Subcutaneous adipose tissue (tissue), 4 donors: ENCODE data around the gene SNED1. TPM values are rescaled to one million over a fixed set of nuclear protein-coding genes. Genes with fewer than 3 reads are reported as not detected.

Source experiments
- total RNA-seq, 4 donors: library from RNA; depleted of rRNA; stranded (reverse); fragments of >200 nt; gene quantifications; one replicate each; pipeline ENCODE4 v1.1.0, GENCODE V29; 2016
- TF ChIP-seq, protein P1 (sequence below): fragments of 450-650 bp; IDR thresholded peaks from one replicate; pipeline ENCODE4 v1.5.1; 2016; ENCODE audit warnings: low read depth, mild to moderate bottlenecking, control low read depth, antibody characterized with exemption, moderate library complexity

SNED1 gene
- total RNA-seq, 4 donors from 2014 or later = 34.9 to 83.3 (median 39.7) TPM

DNA sequence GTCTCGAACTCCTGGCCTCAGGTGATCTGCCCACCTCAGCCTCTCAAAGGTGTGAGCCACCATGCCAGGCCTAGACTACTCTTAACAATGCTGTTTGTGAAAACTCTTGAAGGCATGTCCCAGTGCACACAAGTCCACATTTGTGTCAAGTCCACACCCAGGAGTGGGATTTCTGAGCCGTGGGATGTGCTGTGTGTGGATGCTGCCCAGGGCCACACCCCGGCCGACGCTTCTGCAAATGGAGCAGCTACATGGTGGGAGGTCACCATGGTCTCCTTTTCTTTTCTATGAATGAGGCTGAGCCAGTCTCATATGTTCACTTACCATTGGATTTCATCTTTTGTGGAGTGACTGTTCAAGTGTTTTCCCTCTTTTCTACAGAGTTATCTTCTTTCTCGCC lies 15.8 kb downstream of the SNED1 start:
- TF ChIP-seq, protein P1, sequence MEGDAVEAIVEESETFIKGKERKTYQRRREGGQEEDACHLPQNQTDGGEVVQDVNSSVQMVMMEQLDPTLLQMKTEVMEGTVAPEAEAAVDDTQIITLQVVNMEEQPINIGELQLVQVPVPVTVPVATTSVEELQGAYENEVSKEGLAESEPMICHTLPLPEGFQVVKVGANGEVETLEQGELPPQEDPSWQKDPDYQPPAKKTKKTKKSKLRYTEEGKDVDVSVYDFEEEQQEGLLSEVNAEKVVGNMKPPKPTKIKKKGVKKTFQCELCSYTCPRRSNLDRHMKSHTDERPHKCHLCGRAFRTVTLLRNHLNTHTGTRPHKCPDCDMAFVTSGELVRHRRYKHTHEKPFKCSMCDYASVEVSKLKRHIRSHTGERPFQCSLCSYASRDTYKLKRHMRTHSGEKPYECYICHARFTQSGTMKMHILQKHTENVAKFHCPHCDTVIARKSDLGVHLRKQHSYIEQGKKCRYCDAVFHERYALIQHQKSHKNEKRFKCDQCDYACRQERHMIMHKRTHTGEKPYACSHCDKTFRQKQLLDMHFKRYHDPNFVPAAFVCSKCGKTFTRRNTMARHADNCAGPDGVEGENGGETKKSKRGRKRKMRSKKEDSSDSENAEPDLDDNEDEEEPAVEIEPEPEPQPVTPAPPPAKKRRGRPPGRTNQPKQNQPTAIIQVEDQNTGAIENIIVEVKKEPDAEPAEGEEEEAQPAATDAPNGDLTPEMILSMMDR = no peak

DNA sequence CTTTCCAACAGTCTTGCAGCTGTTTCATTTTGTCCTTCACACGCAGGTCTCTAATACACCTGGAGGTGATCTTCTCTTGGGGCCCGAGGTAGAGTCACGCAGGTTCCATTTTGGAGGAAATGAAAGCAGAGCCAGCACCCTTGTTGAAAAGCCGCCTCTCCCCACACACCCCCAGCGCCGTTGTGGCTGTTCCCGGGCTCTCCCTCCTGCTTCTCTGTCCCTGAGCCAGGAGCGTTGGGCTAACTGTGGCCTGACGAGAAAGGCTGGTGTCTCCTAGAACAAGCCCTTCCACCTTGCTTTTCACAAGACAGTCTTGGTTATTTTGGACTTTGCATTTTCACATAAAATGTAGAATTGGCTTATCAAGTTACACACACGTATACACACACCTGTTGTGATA lies 16.3 kb downstream of the SNED1 start:
- TF ChIP-seq, protein P1 = no peak

DNA sequence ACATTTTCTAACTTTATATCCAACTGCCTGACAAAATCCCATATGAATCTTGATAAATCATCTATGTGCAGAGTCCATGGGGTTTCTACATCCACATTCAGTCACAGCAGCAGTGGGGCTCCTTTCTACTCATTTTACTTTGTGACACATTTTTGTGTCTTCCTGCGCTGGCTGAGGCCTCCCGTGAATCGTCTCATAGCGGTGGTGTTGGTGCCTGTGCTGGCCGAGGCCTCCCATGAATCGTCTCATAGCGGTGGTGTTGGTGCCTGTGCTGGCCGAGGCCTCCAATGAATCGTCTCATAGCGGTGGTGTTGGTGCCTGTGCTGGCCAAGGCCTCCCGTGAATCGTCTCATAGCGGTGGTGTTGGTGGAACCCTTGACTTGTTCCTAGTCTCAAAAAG lies 17.0 kb downstream of the SNED1 start:
- TF ChIP-seq, protein P1 = no peak

DNA sequence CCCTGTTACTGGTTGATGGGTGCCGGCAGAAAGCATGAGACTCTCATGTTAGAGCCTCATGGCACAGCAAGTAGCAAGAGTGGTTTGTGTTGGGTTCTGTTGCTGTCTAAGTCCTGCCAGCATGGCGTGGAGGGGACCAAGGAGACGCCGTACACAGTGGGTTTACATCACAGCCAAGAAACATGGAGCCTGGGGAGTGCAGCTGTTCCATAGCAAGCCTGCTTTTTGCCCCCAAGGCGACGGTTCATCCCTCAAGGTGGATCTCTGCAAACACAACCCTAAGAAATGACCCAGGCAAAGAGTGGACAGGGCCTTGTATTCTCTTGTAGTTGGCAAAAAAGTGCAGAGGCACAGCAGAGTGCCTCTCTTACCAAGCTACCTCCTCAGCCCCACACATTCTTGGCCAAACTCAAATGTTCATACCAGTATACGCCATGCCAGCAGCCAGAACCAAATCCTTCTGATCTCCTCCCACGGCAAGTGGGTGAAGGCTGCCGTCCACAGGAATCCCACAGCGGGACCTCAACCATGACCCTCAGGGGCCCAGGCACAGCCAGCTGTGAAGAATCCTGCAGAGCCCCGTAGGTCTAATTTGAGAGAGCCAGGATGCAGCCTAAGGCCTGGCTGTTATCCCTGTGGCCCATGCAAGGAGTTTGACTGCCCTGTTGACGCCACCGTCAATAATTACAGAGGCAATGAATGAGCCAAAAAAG lies 19.0 kb downstream of the SNED1 start:
- TF ChIP-seq, protein P1 = no peak

DNA sequence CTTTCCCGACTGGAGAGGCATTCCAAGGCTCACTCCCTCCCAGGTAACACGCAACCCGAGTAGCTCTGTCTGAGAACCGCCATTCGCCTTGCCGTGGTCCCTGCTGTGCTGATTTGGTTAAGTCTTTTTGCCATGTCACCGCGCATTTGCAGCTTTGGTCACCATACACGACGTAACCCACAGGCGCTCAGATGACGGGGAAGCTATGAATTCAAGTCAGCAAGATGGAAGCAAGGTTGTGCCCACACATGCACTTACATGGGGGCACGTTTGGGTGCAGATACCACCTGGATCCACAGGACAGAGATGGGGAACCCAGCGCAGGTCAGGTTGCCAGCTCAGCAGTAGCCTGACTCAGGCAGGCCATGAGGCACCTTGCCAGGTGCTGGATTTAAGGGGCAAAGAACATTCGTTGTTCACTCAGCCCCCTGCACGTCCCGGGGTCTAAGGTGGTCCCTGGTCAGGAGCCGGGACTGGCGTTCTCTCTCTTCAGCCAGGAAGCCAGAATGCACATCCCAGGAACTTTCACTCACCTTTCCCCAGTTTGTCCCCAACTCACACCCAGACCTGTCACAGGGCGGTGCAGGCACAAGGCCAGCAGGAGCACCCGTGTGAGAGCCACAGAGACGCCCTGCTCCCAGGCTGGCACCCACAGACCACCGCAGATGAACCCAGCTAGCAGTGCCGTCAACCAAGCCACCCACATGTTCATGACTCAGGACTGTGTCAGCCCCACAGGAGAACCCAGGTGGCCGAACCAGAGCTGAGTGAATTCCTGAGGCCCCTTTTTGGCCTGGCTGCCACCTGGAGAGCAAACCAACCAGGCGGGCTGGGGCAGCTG lies 19.9 kb downstream of the SNED1 start:
- TF ChIP-seq, protein P1 = no peak

DNA sequence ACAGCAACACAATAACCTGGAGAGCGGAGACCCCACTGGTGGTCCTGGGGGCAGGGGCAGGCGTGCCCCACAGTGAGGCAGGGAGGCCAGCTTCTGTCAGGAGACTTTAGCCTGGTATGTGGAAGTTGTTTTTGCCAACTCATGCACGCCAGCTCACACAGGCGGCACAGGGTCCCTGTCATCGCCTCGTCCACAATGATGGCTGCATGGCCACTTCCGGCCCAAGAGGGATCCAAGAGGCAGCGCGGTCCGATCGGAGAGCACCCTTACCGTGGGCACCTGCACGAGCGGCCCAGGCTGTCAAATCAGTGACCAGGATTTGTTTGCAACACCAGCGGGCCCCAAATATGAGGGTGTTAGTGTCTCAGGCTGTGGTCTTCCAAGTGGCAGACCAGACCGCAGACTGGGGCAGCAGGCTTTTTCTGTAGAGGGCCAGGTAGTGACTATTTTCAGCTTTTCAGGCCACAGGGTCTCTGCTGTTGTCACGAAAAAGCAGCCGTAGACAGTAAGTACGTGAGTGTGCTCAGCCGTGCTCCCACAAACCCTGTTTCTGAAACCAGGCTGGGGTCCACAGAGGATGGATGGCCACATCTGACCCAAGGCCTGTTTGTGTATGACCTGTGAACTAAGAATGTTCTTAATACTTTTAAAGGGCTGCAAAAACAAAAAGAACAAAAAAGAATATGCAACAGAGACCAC lies 21.2 kb downstream of the SNED1 start:
- TF ChIP-seq, protein P1 = no peak

DNA sequence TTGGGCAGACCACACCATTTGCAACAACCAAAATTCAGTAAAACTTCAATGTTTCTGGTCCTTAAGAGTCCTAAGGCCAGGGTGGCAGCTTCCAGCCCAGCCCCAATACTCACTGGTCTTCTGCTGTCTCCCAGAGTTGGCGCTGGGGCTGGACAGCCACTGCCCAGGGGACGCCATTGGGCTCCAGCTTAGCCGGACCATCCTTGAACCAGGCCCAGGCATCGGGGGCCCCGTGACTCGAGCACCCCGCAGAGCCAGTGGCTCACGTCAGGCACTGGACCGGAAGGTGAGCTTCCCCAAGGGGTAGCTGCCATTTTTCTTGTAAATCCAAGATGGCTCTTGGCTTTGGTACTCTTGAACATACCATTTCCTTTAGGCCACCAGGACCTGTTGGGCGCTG lies 21.8 kb downstream of the SNED1 start:
- TF ChIP-seq, protein P1 = no peak
